Pancreas (tissue), 10 donors: Measurements from ENCODE around the gene GULP1. TPM values are rescaled to one million over a fixed set of nuclear protein-coding genes. Genes with fewer than 3 reads are reported as not detected.

Experiments
- ATAC-seq, 4 donors: fragments of 200-7000 bp; cut with Tn5 transposase; one replicate each; pipeline versions ENCODE4 v1.8.0 to v1.9.1; 2020; ENCODE audit warnings: mild to moderate bottlenecking in 4 of 4, moderate library complexity in 4 of 4
- DNase-seq, 6 donors: peaks; one replicate each; pipeline ENCODE4 v3.0.0-alpha.2; 2020
- FAIRE-seq: peaks from 2 replicates; lab custom pipeline; 2012; peaks lifted over from hg19 to GRCh38; lab: Jason Lieb, UNC
- H3K27ac ChIP-seq, 4 donors: fragments of 200-600 bp; sonication (generic); 1 replicate in 3 of 4; 2 replicates in 1 of 4; pipeline versions ENCODE4 v1.5.0 to v1.8.0; 2020
- H3K27me3 ChIP-seq, 4 donors: fragments of 200-600 bp; one replicate each; pipeline ENCODE4 v1.8.0; 2021
- H3K36me3 ChIP-seq, 3 donors: fragments of 200-600 bp; sonication (generic) in 1 of 3; one replicate each; pipeline versions ENCODE4 v1.5.0 to v1.8.0; 2020 to 2021
- H3K4me1 ChIP-seq, 3 donors: fragments of 200-600 bp; one replicate each; pipeline ENCODE4 v1.8.0; 2021
- H3K4me3 ChIP-seq, 4 donors: fragments of 200-600 bp; sonication (generic) in 2 of 4; one replicate each; pipeline versions ENCODE4 v1.5.0 to v1.8.0; 2020 to 2021
- H3K9me3 ChIP-seq, 4 donors: fragments of 200-600 bp; one replicate each; pipeline ENCODE4 v1.8.0; 2021
- CTCF ChIP-seq, 4 donors: fragments of 200-600 bp; sonication (generic) in 3 of 4; IDR thresholded peaks; one replicate each; pipeline versions ENCODE4 v1.5.0 to v1.8.0; 2021; ENCODE audit warnings: antibody characterized with exemption in 4 of 4
- WGBS, 2 donors: extraction: QIAGEN DNeasy Blood & Tissue Kit; methylation state at CpG; one replicate each; pipeline ENCODE4 v1.1.7; 2013; 5-methylcytosine and 5-hydroxymethylcytosine counted together
- intact Hi-C, 3 donors: fragments of 100-400 bp; cut with DNase I; formaldehyde crosslinking; loops; one replicate each; pipeline versions ENCODE4 v1.11.1 to v1.14.2; 2022
- polyA plus RNA-seq, 2 donors: library from polyadenylated mRNA; stranded (reverse); fragments of 200-250 nt; gene quantifications; one replicate each; pipeline ENCODE4 v1.2.3, GENCODE V29; 2013
- total RNA-seq, 6 donors: library from RNA; stranded (reverse); fragmentation: NEBNext Ultra II Directional in 4 of 6; extraction: Animal tissue kit (Norgen Biotek cat#: 25700) in 4 of 6; gene quantifications; one replicate each; pipeline versions ENCODE4 v1.2.1 to v1.2.4, GENCODE V29; 2021 to 2023
- donor health status: healthy with polysubstance abuse.
- donor health status: DM: no; HTN: no; CAD: no; lungs with moderate emphysema.
- donor health status: DM: no; HTN: no; CAD: no.
- donor health status: control.
- donor health status: control.
- donor health status: Bipolar disorder and iron deficiency.
- donor health status: DM: yes; HTN: yes; CAD: no.
- donor health status: DM: no; HTN: no; CAD: no.
- donor health status: DM: no; HTN: no; CAD: no.
- donor health status: DM: yes; HTN: yes; CAD: no.

The GULP1 gene
- total and polyA plus RNA-seq, 8 donors = 5.4 to 35.7 (median 17.5) TPM

DNA sequence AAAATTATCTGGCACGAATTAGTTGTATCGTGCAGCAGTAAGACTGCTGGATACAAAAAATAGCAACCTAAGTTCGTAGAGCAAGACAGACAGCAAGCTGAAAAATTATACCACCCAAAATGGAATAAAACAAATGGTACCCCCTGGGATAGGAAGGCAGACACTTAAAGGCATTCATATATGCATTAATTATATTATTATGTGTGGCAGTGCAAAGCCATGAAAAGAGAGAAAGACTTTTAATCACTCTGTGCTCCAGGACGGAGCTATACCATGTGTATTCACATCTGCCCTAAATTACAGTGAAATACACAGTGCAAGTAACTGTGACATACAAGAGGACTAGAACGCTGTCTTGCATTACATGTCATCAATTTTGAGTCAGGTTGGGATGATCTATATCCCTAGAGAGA is 235.9 kb downstream of the GULP1 start:
- WGBS, 2 donors = 90 to 92% methylated on average over 5 of the region's 5 CpGs
- no peak for TF ChIP-seq CTCF (IDR thresholded peaks at IDR 0.05)
- H3K27me3 ChIP-seq = no peaks in the 10 kb centered on the region
- FAIRE-seq (no peak), ATAC-seq (no peak), DNase-seq (no peak)
- H3K36me3 ChIP-seq = no peaks in the 10 kb centered on the region
- no peak overlapping the region for H3K4me3 ChIP-seq
- no peak overlapping the region for H3K27ac ChIP-seq
- intact Hi-C loops = loop anchor here in 1 of 3 donors (5.0 to 10.0 kb wide), 2 partner anchors 450 to 887 kb away; no protein-coding TSS in a partner anchor
- no peaks in the 10 kb centered on the region for H3K9me3 ChIP-seq
- peaks cover 0 to 6% (median 0%) of the 10 kb centered on the region in 3 donors for H3K4me1 ChIP-seq

DNA sequence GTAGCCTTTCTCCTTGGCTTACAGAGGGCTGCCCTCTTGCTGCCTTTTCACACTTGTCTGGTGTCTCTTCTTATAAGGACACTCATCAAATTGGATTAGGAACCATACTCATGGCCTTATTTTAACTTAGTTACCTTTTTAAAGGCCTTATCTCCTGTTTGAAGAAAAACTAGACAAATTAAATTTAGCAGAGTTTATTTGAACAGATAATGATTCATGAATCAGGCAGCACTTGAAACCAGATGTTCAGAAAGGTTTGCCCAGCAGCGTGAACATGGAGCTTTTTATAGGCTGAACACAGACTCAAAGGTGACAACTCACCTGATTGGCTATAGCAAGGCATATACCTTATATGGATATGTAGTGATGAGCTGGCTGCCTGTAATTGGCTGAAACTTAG is 238.0 kb downstream of the GULP1 start:
- Histone ChIP-seq H3K27me3 (no peaks in the 10 kb centered on the region), H3K9me3 (no peaks in the 10 kb centered on the region), H3K36me3 (no peaks in the 10 kb centered on the region), H3K27ac (no peak overlapping the region), H3K4me3 (no peak overlapping the region), H3K4me1 (peaks cover 0 to 6% (median 0%) of the 10 kb centered on the region in 3 donors)
- TF ChIP-seq CTCF (IDR thresholded peaks at IDR 0.05) = no peak
- DNase-seq = no peak
- no peak for ATAC-seq
- WGBS, 2 donors = 85 to 91% methylated on average over 1 of the region's 1 CpG
- no peak for FAIRE-seq
- intact Hi-C loops = loop anchor here in 1 of 3 donors (5.0 to 10.0 kb wide), 2 partner anchors 448 to 885 kb away; no protein-coding TSS in a partner anchor

- intact Hi-C loops = no loop called here
- FAIRE-seq (peak; percentile 67), DNase-seq (no peak), ATAC-seq (no peak)
- no peak overlapping the region for H3K4me3 ChIP-seq
- H3K4me1 ChIP-seq = no peaks in the 10 kb centered on the region
- H3K9me3 ChIP-seq = no peaks in the 10 kb centered on the region
- no peaks in the 10 kb centered on the region for H3K36me3 ChIP-seq
- 93 to 96% methylated on average over 2 of the region's 2 CpGs for WGBS, 2 donors
- TF ChIP-seq CTCF (IDR thresholded peaks at IDR 0.05) = no peak
- no peaks in the 10 kb centered on the region for H3K27me3 ChIP-seq
- no peak overlapping the region for H3K27ac ChIP-seq
Observed at GRCh38 chr2:188534875-188535274, 243.2 kb downstream of the GULP1 start.

DNA sequence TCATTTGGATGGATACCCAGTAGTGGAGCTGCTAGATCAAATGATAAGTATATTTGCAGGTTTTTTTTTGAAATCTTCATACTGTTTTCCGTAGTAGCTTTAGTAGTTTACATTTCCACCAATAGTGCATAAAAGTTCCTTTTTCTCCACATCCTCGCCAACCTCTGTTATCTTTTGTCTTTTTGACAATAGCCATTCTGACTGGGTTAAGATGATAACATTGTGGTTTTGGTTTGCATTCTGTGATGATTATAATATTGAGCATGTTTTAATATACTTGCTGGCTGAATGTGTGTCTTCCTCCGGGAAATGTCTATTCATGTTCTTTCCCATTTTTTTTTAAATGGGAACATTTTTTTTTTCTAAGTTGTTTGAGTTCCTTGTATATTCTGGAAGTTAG is 260.0 kb downstream of the GULP1 start:
- FAIRE-seq = no peak

More for the DNA sequence above, 260.0 kb downstream of the GULP1 start:
- no peak for TF ChIP-seq CTCF (IDR thresholded peaks at IDR 0.05)
- WGBS, 2 donors = 87% methylated on average over 3 of the region's 3 CpGs
- H3K27ac ChIP-seq = no peak overlapping the region
- intact Hi-C loops = no loop called here
- H3K27me3 ChIP-seq = no peaks in the 10 kb centered on the region
- ATAC-seq (no peak), DNase-seq (no peak)
- no peak overlapping the region for H3K4me3 ChIP-seq
- H3K36me3 ChIP-seq = no peaks in the 10 kb centered on the region
- no peaks in the 10 kb centered on the region for H3K4me1 ChIP-seq
- H3K9me3 ChIP-seq = no peaks in the 10 kb centered on the region
